ENCODE data around the gene MTAP.

DNA sequence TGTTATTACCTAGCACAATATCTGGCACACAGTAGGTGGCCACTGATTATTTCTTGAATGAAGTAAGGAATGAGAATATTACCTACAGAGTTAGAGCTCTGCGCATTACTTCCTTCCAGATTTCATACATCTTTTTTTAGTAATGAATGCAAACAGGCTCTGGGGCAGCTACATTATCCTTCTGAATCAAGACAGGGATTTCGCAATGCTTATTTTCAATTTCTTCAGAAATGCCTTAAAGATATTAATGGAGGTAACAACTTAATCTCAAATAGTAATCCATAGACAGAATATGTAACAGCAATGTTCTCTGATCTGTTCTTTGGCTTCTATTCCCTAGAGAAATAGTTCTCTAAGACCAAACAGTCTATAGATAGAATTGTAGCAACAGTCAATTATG lies 159.1 kb downstream of the MTAP start:
- TF ChIP-seq, protein P1, sequence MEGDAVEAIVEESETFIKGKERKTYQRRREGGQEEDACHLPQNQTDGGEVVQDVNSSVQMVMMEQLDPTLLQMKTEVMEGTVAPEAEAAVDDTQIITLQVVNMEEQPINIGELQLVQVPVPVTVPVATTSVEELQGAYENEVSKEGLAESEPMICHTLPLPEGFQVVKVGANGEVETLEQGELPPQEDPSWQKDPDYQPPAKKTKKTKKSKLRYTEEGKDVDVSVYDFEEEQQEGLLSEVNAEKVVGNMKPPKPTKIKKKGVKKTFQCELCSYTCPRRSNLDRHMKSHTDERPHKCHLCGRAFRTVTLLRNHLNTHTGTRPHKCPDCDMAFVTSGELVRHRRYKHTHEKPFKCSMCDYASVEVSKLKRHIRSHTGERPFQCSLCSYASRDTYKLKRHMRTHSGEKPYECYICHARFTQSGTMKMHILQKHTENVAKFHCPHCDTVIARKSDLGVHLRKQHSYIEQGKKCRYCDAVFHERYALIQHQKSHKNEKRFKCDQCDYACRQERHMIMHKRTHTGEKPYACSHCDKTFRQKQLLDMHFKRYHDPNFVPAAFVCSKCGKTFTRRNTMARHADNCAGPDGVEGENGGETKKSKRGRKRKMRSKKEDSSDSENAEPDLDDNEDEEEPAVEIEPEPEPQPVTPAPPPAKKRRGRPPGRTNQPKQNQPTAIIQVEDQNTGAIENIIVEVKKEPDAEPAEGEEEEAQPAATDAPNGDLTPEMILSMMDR (IDR thresholded peaks at IDR 0.05) = no peak
- no peak for TF ChIP-seq POLR2AphosphoS5 (IDR thresholded peaks at IDR 0.05)

Measured in breast epithelium (tissue), 3 donors.